ENCODE measurements around the gene APOA1.

APOA1 gene

DNA sequence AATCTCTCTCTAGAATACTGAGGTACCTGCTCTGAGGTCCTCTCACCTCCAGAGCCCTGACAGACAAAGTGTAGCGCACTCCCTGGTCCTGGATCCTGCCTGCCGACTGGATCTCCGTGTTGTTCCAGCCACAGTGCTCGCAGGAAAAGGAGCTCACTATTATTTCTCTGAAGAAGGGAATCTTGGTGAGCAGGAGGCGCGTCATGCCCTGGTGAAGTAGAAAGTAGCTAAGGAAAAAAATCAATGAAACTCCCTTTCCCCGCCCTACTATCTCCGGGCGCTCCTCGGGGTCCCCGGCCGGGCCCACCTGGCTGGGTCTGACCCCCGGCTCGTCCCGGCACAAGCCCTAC lies 50.0 kb downstream of the APOA1 start:
- DNase-seq = no peak

DNA sequence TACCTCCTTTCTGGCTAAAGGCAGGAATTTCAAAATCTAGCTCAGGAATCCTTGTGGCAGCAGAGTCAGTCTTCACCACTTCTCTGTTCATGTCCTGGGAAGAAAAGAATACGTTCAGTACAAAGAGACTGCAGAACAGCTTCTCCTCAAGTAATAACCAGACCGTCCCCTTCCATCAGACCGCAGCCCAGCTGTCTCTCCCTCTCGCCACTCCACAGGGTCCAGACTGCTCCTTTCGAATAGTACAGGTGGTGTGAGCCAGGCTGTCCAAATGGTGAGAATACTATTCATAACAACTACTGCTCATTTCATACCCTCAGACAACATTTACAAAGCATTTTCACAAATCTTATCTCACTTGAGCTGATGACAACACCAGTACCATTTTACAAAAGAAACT lies 50.5 kb downstream of the APOA1 start:
- no peak for DNase-seq

DNA sequence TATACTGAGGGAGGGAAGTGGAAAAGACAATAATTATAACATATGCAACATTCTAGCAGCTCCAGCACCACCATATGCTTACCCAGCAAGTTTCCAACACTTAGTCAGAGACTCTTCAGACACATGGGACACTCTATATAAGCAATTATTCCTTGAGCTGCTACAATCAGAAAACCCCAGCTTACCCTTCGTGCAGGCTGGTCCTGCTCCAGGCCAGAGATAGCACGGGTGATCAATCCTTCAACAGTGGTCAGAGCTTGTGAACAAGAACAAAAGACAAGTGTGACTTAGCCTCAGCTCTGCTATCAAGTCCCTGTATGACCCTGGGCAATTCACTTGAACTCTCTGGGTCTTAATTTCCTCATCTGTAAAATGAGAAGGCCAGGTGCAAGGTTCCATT lies 51.1 kb downstream of the APOA1 start:
- DNase-seq = no peak

All from T-helper 1 cell (primary cell).